C4-2B (cell line): ENCODE measurements around the gene ABTB1.

Experiments used
- ZFX ChIP-seq: fragments of 450-650 bp; IDR thresholded peaks from 2 replicates; pipeline ENCODE4 v1.6.1; 2017
- TF ChIP-seq, protein P1 (sequence below): fragments of 450-650 bp; conservative IDR thresholded peaks from 2 replicates; pipeline ENCODE4 v1.5.1; 2017; ENCODE audit warnings: mild to moderate bottlenecking

DNA sequence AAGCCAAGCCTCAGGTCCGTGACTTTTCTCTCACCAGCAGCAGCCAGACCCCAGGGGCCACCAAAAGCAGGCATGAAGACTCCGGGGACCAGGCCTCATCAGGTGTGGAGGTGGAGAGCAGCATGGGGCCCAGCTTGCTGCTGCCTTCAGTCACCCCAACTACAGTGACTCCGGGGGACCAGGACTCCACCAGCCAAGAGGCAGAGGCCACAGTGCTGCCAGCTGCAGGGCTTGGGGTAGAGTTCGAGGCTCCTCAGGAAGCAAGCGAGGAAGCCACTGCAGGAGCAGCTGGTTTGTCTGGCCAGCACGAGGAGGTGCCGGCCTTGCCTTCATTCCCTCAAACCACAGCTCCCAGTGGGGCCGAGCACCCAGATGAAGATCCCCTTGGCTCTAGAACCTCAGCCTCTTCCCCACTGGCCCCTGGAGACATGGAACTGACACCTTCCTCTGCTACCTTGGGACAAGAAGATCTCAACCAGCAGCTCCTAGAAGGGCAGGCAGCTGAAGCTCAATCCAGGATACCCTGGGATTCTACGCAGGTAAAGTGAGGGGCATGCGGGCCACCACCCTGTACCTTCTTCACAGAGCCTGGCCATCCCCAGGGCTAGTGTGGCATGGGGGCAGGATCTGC lies 12.0 kb upstream of the ABTB1 start:
- TF ChIP-seq, protein P1, sequence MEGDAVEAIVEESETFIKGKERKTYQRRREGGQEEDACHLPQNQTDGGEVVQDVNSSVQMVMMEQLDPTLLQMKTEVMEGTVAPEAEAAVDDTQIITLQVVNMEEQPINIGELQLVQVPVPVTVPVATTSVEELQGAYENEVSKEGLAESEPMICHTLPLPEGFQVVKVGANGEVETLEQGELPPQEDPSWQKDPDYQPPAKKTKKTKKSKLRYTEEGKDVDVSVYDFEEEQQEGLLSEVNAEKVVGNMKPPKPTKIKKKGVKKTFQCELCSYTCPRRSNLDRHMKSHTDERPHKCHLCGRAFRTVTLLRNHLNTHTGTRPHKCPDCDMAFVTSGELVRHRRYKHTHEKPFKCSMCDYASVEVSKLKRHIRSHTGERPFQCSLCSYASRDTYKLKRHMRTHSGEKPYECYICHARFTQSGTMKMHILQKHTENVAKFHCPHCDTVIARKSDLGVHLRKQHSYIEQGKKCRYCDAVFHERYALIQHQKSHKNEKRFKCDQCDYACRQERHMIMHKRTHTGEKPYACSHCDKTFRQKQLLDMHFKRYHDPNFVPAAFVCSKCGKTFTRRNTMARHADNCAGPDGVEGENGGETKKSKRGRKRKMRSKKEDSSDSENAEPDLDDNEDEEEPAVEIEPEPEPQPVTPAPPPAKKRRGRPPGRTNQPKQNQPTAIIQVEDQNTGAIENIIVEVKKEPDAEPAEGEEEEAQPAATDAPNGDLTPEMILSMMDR, result no peak
- no peak for TF ChIP-seq ZFX
